Measurements from ENCODE around the gene PRCC. TPM values are rescaled to one million over a fixed set of nuclear protein-coding genes. Genes with fewer than 3 reads are reported as not detected.

The PRCC gene
- total RNA-seq, 1 donor from 2014 or later, result 75.5 TPM

DNA sequence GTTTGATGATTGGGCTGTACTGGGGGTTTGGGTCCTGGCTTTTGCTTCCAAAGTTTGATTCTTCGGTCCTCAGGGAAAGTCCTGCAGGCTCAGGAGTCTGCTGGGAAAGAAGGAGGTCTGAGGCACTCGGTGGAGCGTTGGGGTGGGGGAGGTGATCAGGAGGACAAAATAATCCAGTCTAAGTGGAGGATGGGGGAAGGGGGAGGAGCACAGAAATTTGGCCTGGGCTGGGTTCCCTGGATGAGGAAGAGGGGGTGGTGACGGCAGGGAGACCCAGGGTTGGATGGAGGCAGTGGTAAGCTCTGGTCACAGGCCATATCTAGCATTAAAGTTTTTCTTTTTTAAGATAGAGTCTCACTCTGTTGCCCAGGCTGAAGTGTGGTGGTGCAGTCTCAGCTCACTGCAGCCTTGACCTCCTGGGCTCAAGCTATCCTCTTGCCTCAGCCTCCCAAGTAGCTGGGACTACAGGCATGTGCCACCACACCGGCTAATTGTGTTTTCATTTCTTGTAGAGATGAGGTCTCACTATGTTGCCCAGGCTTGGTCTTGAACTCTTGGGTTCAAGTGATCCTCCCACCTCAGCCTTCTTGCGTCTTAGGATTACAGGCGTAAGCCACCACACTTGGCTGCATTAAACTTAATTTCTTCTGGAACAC, 42.5 kb downstream of the PRCC start:
- H4K20me1 ChIP-seq (ENCODE audit: insufficient read depth, low read length), result no peaks in the 10 kb centered on the region
- H3K27ac Mint-ChIP-seq (ENCODE audit: unreplicated experiment), result no peak overlapping the region

DNA sequence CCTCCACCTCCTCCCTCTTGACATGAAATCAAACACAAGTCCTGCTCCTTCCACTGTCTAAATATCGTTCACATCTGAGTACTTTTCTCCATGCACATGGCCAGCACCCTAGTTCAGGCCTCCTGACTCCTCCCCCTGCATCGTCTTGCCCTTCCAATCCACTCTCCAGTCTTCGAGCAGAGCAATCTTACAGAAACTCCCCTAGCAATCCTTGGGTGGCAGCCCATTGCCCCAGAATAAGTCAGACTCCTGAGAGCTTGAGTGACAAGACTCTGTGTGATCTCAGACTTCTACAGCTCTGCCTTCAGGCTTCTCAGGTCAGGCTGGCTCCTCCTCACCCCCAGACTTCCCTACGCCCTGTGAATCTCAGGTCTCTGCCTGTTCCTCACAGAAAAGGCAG, 43.8 kb downstream of the PRCC start:
- FAIRE-seq (no peak), DNase-seq (ENCODE audit: low read depth) (no peak)
- no peak overlapping the region for H3K4me3 Mint-ChIP-seq (ENCODE audit: unreplicated experiment)
- H3K4me2 ChIP-seq (ENCODE audit: low read length), result no peak overlapping the region
- H3K4me3 ChIP-seq (ENCODE audit: insufficient read depth, low read depth, low read length), result no peak overlapping the region
- no peak overlapping the region for H3K27ac Mint-ChIP-seq (ENCODE audit: unreplicated experiment)
- H2AFZ ChIP-seq (ENCODE audit: low read depth, low read length), result no peak overlapping the region
- H4K20me1 ChIP-seq (ENCODE audit: insufficient read depth, low read length), result no peaks in the 10 kb centered on the region
- H3K36me3 ChIP-seq (ENCODE audit: insufficient read depth, low read length), result no peaks in the 10 kb centered on the region
- H3K27me3 ChIP-seq (ENCODE audit: insufficient read depth, low read length), result peaks cover 2% of the 10 kb centered on the region
- H3K4me1 Mint-ChIP-seq (ENCODE audit: low read depth, unreplicated experiment), result peaks cover 22% of the 10 kb centered on the region
- peaks cover 8% of the 10 kb centered on the region for H3K9me3 Mint-ChIP-seq (ENCODE audit: unreplicated experiment)
- no peak overlapping the region for H3K27ac ChIP-seq (ENCODE audit: low read depth, low read length)
- peaks cover 20% of the 10 kb centered on the region for H3K36me3 Mint-ChIP-seq (ENCODE audit: low read depth, unreplicated experiment)
- no peak overlapping the region for H3K9ac ChIP-seq (ENCODE audit: low read length)
- peaks cover 27% of the 10 kb centered on the region for H3K4me1 ChIP-seq (ENCODE audit: insufficient read depth, low read length)
- TF ChIP-seq, protein P1, sequence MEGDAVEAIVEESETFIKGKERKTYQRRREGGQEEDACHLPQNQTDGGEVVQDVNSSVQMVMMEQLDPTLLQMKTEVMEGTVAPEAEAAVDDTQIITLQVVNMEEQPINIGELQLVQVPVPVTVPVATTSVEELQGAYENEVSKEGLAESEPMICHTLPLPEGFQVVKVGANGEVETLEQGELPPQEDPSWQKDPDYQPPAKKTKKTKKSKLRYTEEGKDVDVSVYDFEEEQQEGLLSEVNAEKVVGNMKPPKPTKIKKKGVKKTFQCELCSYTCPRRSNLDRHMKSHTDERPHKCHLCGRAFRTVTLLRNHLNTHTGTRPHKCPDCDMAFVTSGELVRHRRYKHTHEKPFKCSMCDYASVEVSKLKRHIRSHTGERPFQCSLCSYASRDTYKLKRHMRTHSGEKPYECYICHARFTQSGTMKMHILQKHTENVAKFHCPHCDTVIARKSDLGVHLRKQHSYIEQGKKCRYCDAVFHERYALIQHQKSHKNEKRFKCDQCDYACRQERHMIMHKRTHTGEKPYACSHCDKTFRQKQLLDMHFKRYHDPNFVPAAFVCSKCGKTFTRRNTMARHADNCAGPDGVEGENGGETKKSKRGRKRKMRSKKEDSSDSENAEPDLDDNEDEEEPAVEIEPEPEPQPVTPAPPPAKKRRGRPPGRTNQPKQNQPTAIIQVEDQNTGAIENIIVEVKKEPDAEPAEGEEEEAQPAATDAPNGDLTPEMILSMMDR (IDR thresholded peaks at IDR 0.05; ENCODE audit: insufficient read depth, low read depth, low read length), result no peak
- TF ChIP-seq EZH2 (IDR thresholded peaks at IDR 0.05; ENCODE audit: insufficient read depth, low read length), result no peak
- no peaks in the 10 kb centered on the region for H3K9me3 ChIP-seq (ENCODE audit: insufficient read depth, low read depth, low read length)
- H3K27me3 Mint-ChIP-seq (ENCODE audit: low read depth, unreplicated experiment), result peaks cover 30% of the 10 kb centered on the region
- no peaks in the 10 kb centered on the region for H3K79me2 ChIP-seq (ENCODE audit: insufficient read depth, low read length)

More for the DNA sequence above, 42.5 kb downstream of the PRCC start:
- H3K9me3 Mint-ChIP-seq (ENCODE audit: unreplicated experiment), result peaks cover 8% of the 10 kb centered on the region
- H3K36me3 Mint-ChIP-seq (ENCODE audit: low read depth, unreplicated experiment), result peaks cover 23% of the 10 kb centered on the region
- Histone ChIP-seq H2AFZ (ENCODE audit: low read depth, low read length) (no peak overlapping the region), H3K27me3 (ENCODE audit: insufficient read depth, low read length) (peaks cover 2% of the 10 kb centered on the region), H3K4me1 (ENCODE audit: insufficient read depth, low read length) (peaks cover 18% of the 10 kb centered on the region), H3K9me3 (ENCODE audit: insufficient read depth, low read depth, low read length) (no peaks in the 10 kb centered on the region), H3K9ac (ENCODE audit: low read length) (no peak overlapping the region), H3K36me3 (ENCODE audit: insufficient read depth, low read length) (no peaks in the 10 kb centered on the region), H3K27ac (ENCODE audit: low read depth, low read length) (no peak overlapping the region), H3K4me3 (ENCODE audit: insufficient read depth, low read depth, low read length) (no peak overlapping the region), H3K4me2 (ENCODE audit: low read length) (no peak overlapping the region), H3K79me2 (ENCODE audit: insufficient read depth, low read length) (no peaks in the 10 kb centered on the region)
- H3K4me3 Mint-ChIP-seq (ENCODE audit: unreplicated experiment), result no peak overlapping the region
- FAIRE-seq (no peak), DNase-seq (ENCODE audit: low read depth) (no peak)
- H3K27me3 Mint-ChIP-seq (ENCODE audit: low read depth, unreplicated experiment), result peaks cover 30% of the 10 kb centered on the region
- peaks cover 16% of the 10 kb centered on the region for H3K4me1 Mint-ChIP-seq (ENCODE audit: low read depth, unreplicated experiment)
- TF ChIP-seq, protein P1 (IDR thresholded peaks at IDR 0.05; ENCODE audit: insufficient read depth, low read depth, low read length), result no peak
- TF ChIP-seq EZH2 (IDR thresholded peaks at IDR 0.05; ENCODE audit: insufficient read depth, low read length), result no peak

DNA sequence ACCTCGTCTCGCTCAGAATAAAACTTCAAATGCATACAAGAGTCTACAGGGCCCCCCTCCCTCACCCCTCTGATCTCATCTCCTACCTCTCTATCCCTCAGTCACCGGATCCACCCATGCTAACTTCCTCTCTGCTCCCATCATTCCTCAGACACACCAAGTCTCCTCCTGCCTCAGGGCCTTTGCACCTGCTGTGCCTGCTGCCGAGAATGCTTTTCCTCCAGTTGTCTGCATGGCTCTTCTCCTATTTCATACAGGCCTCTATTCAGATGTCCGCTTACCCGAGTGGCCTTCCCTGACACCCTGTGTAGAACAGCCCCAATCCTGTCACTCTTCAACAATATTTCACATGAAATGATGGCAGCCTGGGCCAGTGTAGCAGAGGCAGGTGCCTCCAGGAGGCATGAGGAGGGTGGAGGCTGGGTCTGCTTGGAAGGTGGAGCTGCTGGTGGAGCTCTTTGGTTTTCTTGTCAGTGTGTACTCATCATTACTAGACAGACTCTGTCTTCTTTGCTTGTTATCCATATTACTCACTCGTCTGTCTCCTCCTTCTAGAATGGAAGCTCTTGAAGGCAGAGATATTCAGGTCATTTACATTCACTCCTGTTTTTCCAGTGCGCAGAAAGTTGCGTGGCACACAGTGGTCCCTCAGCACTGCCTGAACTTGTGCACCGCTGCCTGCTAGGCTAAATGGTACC, 45.1 kb downstream of the PRCC start:
- Histone ChIP-seq H3K27me3 (ENCODE audit: insufficient read depth, low read length) (peaks cover 2% of the 10 kb centered on the region), H3K27ac (ENCODE audit: low read depth, low read length) (no peak overlapping the region), H3K9me3 (ENCODE audit: insufficient read depth, low read depth, low read length) (no peaks in the 10 kb centered on the region), H3K9ac (ENCODE audit: low read length) (no peak overlapping the region), H3K4me3 (ENCODE audit: insufficient read depth, low read depth, low read length) (no peak overlapping the region), H3K36me3 (ENCODE audit: insufficient read depth, low read length) (no peaks in the 10 kb centered on the region), H3K79me2 (ENCODE audit: insufficient read depth, low read length) (no peaks in the 10 kb centered on the region), H3K4me1 (ENCODE audit: insufficient read depth, low read length) (peaks cover 27% of the 10 kb centered on the region), H4K20me1 (ENCODE audit: insufficient read depth, low read length) (no peaks in the 10 kb centered on the region), H3K4me2 (ENCODE audit: low read length) (no peak overlapping the region), H2AFZ (ENCODE audit: low read depth, low read length) (no peak overlapping the region)
- peaks cover 33% of the 10 kb centered on the region for H3K27me3 Mint-ChIP-seq (ENCODE audit: low read depth, unreplicated experiment)
- no peak for FAIRE-seq
- H3K36me3 Mint-ChIP-seq (ENCODE audit: low read depth, unreplicated experiment), result peaks cover 16% of the 10 kb centered on the region
- TF ChIP-seq, protein P1 (IDR thresholded peaks at IDR 0.05; ENCODE audit: insufficient read depth, low read depth, low read length), result no peak
- no peak for TF ChIP-seq EZH2 (IDR thresholded peaks at IDR 0.05; ENCODE audit: insufficient read depth, low read length)
- DNase-seq (ENCODE audit: low read depth), result no peak
- peaks cover 25% of the 10 kb centered on the region for H3K4me1 Mint-ChIP-seq (ENCODE audit: low read depth, unreplicated experiment)
- peaks cover 8% of the 10 kb centered on the region for H3K9me3 Mint-ChIP-seq (ENCODE audit: unreplicated experiment)
- H3K27ac Mint-ChIP-seq (ENCODE audit: unreplicated experiment), result no peak overlapping the region
- H3K4me3 Mint-ChIP-seq (ENCODE audit: unreplicated experiment), result no peak overlapping the region
